Progenitor cell of endocrine pancreas (in vitro differentiated cells): ENCODE measurements around the gene TREML1. TPM values are rescaled to one million over a fixed set of nuclear protein-coding genes. Genes with fewer than 3 reads are reported as not detected.

Source experiments
- DNase-seq: peaks from one replicate; pipeline ENCODE4 v3.0.0; 2021; ENCODE audit warnings: low spot score; ENCODE audit not compliant: unreplicated experiment
- H3K27ac Mint-ChIP-seq: 2 replicates; pipeline ENCODE4 v1.8.0; 2021; ENCODE audit warnings: mild to moderate bottlenecking, moderate library complexity, mixed read lengths
- H3K27me3 Mint-ChIP-seq: 2 replicates; pipeline ENCODE4 v1.8.0; 2021; ENCODE audit warnings: mixed read lengths
- H3K36me3 Mint-ChIP-seq: 2 replicates; pipeline ENCODE4 v1.8.0; 2022; ENCODE audit warnings: mixed read lengths; ENCODE audit not compliant: insufficient read depth
- H3K4me1 Mint-ChIP-seq: 2 replicates; pipeline ENCODE4 v1.8.0; 2021; ENCODE audit warnings: low read depth, mixed read lengths
- H3K4me3 Mint-ChIP-seq: 2 replicates; pipeline ENCODE4 v1.8.0; 2021; ENCODE audit warnings: low read depth, mild to moderate bottlenecking, moderate library complexity, mixed read lengths
- H3K9me3 Mint-ChIP-seq: 2 replicates; pipeline ENCODE4 v1.8.0; 2021; ENCODE audit warnings: low read depth, mixed read lengths
- total RNA-seq: library from RNA; stranded (reverse); gene quantifications from 2 replicates; pipeline ENCODE4 v1.2.1, GENCODE V29; 2021
- TF ChIP-seq, protein P1 (sequence below): fragments of 200-600 bp; sonication (generic); IDR thresholded peaks from one replicate; pipeline ENCODE4 v1.5.0; 2021; ENCODE audit warnings: antibody characterized with exemption, mild to moderate bottlenecking; ENCODE audit not compliant: unreplicated experiment

TREML1 gene
- total RNA-seq, 1 donor from 2014 or later: not detected

GRCh38 chr6:41147917-41148316, 6.2 kb downstream of the TREML1 start:
- TF ChIP-seq, protein P1, sequence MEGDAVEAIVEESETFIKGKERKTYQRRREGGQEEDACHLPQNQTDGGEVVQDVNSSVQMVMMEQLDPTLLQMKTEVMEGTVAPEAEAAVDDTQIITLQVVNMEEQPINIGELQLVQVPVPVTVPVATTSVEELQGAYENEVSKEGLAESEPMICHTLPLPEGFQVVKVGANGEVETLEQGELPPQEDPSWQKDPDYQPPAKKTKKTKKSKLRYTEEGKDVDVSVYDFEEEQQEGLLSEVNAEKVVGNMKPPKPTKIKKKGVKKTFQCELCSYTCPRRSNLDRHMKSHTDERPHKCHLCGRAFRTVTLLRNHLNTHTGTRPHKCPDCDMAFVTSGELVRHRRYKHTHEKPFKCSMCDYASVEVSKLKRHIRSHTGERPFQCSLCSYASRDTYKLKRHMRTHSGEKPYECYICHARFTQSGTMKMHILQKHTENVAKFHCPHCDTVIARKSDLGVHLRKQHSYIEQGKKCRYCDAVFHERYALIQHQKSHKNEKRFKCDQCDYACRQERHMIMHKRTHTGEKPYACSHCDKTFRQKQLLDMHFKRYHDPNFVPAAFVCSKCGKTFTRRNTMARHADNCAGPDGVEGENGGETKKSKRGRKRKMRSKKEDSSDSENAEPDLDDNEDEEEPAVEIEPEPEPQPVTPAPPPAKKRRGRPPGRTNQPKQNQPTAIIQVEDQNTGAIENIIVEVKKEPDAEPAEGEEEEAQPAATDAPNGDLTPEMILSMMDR: no peak
- Mint-ChIP-seq H3K4me3 (no peak overlapping the region), H3K27me3 (no peaks in the 10 kb centered on the region), H3K36me3 (no peaks in the 10 kb centered on the region), H3K9me3 (no peaks in the 10 kb centered on the region), H3K4me1 (no peaks in the 10 kb centered on the region), H3K27ac (no peak overlapping the region)
- no peak for DNase-seq

- no peaks in the 10 kb centered on the region for H3K36me3 Mint-ChIP-seq
Observed at GRCh38 chr6:41136911-41137310, 17.2 kb downstream of the TREML1 start.

GRCh38 chr6:41135062-41135832, 18.9 kb downstream of the TREML1 start:
- DNase-seq: no peak
- TF ChIP-seq, protein P1: no peak
- no peaks in the 10 kb centered on the region for H3K9me3 Mint-ChIP-seq

More at GRCh38 chr6:41136911-41137310, 17.2 kb downstream of the TREML1 start:
- no peak overlapping the region for H3K27ac Mint-ChIP-seq
- no peak overlapping the region for H3K4me3 Mint-ChIP-seq
- no peak for DNase-seq
- H3K27me3 Mint-ChIP-seq: no peaks in the 10 kb centered on the region
- H3K9me3 Mint-ChIP-seq: no peaks in the 10 kb centered on the region
- TF ChIP-seq, protein P1: no peak
- H3K4me1 Mint-ChIP-seq: no peaks in the 10 kb centered on the region

GRCh38 chr6:41132254-41132653, 21.9 kb downstream of the TREML1 start:
- H3K4me3 Mint-ChIP-seq: no peak overlapping the region
- no peaks in the 10 kb centered on the region for H3K4me1 Mint-ChIP-seq
- no peaks in the 10 kb centered on the region for H3K27me3 Mint-ChIP-seq
- TF ChIP-seq, protein P1: no peak
- no peaks in the 10 kb centered on the region for H3K9me3 Mint-ChIP-seq
- DNase-seq: no peak
- H3K27ac Mint-ChIP-seq: no peak overlapping the region
- H3K36me3 Mint-ChIP-seq: peaks cover 4% of the 10 kb centered on the region

More at GRCh38 chr6:41135062-41135832, 18.9 kb downstream of the TREML1 start:
- Mint-ChIP-seq H3K4me1 (no peaks in the 10 kb centered on the region), H3K36me3 (no peaks in the 10 kb centered on the region), H3K27me3 (no peaks in the 10 kb centered on the region), H3K4me3 (no peak overlapping the region), H3K27ac (no peak overlapping the region)

DNA sequence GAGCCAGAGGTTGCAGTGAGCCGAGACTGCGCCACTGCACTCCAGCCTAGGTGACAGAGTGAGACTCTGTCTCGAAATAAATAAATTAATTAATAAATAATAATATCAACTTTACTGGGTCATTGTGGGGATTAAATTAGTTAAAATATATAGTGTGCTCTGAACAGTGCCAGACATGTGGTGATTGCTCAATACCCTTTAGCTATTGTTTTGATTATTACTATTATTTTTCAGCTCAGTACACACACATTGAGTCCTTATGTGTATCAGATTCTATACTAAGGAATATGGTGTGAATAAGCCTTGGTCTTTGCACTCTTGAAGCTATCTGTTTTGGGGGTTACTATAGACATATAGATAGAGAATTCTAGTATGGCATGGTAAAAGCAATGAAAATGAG, 28.9 kb downstream of the TREML1 start:
- Mint-ChIP-seq H3K27me3 (no peaks in the 10 kb centered on the region), H3K4me3 (no peak overlapping the region), H3K36me3 (peaks cover 8% of the 10 kb centered on the region), H3K9me3 (no peaks in the 10 kb centered on the region), H3K27ac (no peak overlapping the region), H3K4me1 (no peaks in the 10 kb centered on the region)
- TF ChIP-seq, protein P1: no peak
- no peak for DNase-seq
